HG03095 (cell line): ENCODE measurements around the gene NAP1L4.

ENCODE experiments used
- ATAC-seq: cut with Tn5 transposase; IDR thresholded peaks from one replicate; pipeline ENCODE4 v1.9.1; 2021; ENCODE audit warnings: moderate library complexity; ENCODE audit not compliant: unreplicated experiment

The NAP1L4 gene

GRCh38 chr11:2992234-2992996 is at the start of gene NAP1L4:
NAP1L4 (minus strand) TSS chr11:2992329; CDS start chr11:2979220, 13,109 bp downstream.
- peak; percentile 80 for ATAC-seq

- ATAC-seq, result no peak
These were observed 48.8 kb upstream of the NAP1L4 start for GRCh38 chr11:3040881-3041280.

GRCh38 chr11:3037945-3038271 is 45.8 kb upstream of the NAP1L4 start:
- no peak for ATAC-seq

GRCh38 chr11:3037040-3037944 is 45.2 kb upstream of the NAP1L4 start:
- ATAC-seq, result no peak

- no peak for ATAC-seq
These were observed 44.3 kb upstream of the NAP1L4 start for GRCh38 chr11:3036419-3036818.

- no peak for ATAC-seq
These were observed 43.2 kb upstream of the NAP1L4 start for GRCh38 chr11:3035333-3035732.

- ATAC-seq, result no peak
These were observed 38.4 kb upstream of the NAP1L4 start for GRCh38 chr11:3030289-3031070.

GRCh38 chr11:3028813-3029212 is 36.7 kb upstream of the NAP1L4 start:
- no peak for ATAC-seq

GRCh38 chr11:3026803-3027202 is 34.7 kb upstream of the NAP1L4 start:
- ATAC-seq, result no peak

GRCh38 chr11:3022982-3023381 is 30.9 kb upstream of the NAP1L4 start:
- ATAC-seq, result no peak

GRCh38 chr11:3022300-3022967 is 30.3 kb upstream of the NAP1L4 start:
- peak; percentile 75 for ATAC-seq

GRCh38 chr11:3021125-3021524 is 29.0 kb upstream of the NAP1L4 start:
- no peak for ATAC-seq

- ATAC-seq, result no peak
These were observed 27.9 kb upstream of the NAP1L4 start for GRCh38 chr11:3020011-3020410.

- no peak for ATAC-seq
These were observed 26.5 kb upstream of the NAP1L4 start for GRCh38 chr11:3018596-3018995.

GRCh38 chr11:3016861-3017260 is 24.7 kb upstream of the NAP1L4 start:
- no peak for ATAC-seq

- ATAC-seq, result no peak
These were observed 23.7 kb upstream of the NAP1L4 start for GRCh38 chr11:3015796-3016195.

- ATAC-seq, result no peak
These were observed 22.8 kb upstream of the NAP1L4 start for GRCh38 chr11:3014943-3015342.

GRCh38 chr11:3014057-3014938 is 22.2 kb upstream of the NAP1L4 start:
- no peak for ATAC-seq

- ATAC-seq, result no peak
These were observed 20.1 kb upstream of the NAP1L4 start for GRCh38 chr11:3011891-3012885.
